ENCODE data around the gene IDH3A.

IDH3A gene

GRCh38 chr15:78154955-78155354, 5.8 kb downstream of the IDH3A start:
- TF ChIP-seq CTCF (IDR thresholded peaks at IDR 0.05; ENCODE audit: low read length, missing control alignments), result no peak
- no peak for DNase-seq (ENCODE audit: low read depth)
- no peak overlapping the region for H3K4me3 ChIP-seq (replicated peaks; ENCODE audit: low read depth, low read length)

- H3K4me3 ChIP-seq (replicated peaks; ENCODE audit: low read depth, low read length), result no peak overlapping the region
- TF ChIP-seq CTCF (IDR thresholded peaks at IDR 0.05; ENCODE audit: low read length, missing control alignments), result no peak
- no peak for DNase-seq (ENCODE audit: low read depth)
These were observed 6.3 kb downstream of the IDH3A start for GRCh38 chr15:78155355-78155939.

- no peak for TF ChIP-seq CTCF (IDR thresholded peaks at IDR 0.05; ENCODE audit: low read length, missing control alignments)
- no peak overlapping the region for H3K4me3 ChIP-seq (replicated peaks; ENCODE audit: low read depth, low read length)
- no peak for DNase-seq (ENCODE audit: low read depth)
These were observed 7.5 kb downstream of the IDH3A start for GRCh38 chr15:78156653-78157052.

- TF ChIP-seq CTCF (IDR thresholded peaks at IDR 0.05; ENCODE audit: low read length, missing control alignments), result no peak
- no peak for DNase-seq (ENCODE audit: low read depth)
- H3K4me3 ChIP-seq (replicated peaks; ENCODE audit: low read depth, low read length), result no peak overlapping the region
These were observed 8.0 kb downstream of the IDH3A start for GRCh38 chr15:78157203-78157602.

GRCh38 chr15:78159395-78159794, 10.2 kb downstream of the IDH3A start:
- no peak overlapping the region for H3K4me3 ChIP-seq (replicated peaks; ENCODE audit: low read depth, low read length)
- no peak for DNase-seq (ENCODE audit: low read depth)
- TF ChIP-seq CTCF (IDR thresholded peaks at IDR 0.05; ENCODE audit: low read length, missing control alignments), result no peak

- no peak overlapping the region for H3K4me3 ChIP-seq (replicated peaks; ENCODE audit: low read depth, low read length)
- no peak for DNase-seq (ENCODE audit: low read depth)
- no peak for TF ChIP-seq CTCF (IDR thresholded peaks at IDR 0.05; ENCODE audit: low read length, missing control alignments)
These were observed 12.9 kb downstream of the IDH3A start for GRCh38 chr15:78162038-78162437.

GRCh38 chr15:78164010-78164409, 14.8 kb downstream of the IDH3A start:
- no peak for TF ChIP-seq CTCF (IDR thresholded peaks at IDR 0.05; ENCODE audit: low read length, missing control alignments)
- no peak for DNase-seq (ENCODE audit: low read depth)
- no peak overlapping the region for H3K4me3 ChIP-seq (replicated peaks; ENCODE audit: low read depth, low read length)
